IPS-18c (cell line): ENCODE measurements around the gene ZNF483.
A peak's percentile ranks its signal among the peaks of the same experiment; 100 is the strongest.
"Not testable (repeated sequence)": the region's sequence is repeated elsewhere in the genome, so short reads cannot be mapped to it uniquely, and the experiment has no call there.

Experiments
- H3K4me3 ChIP-seq: 2 replicates; pipeline ENCODE4 v1.7.0; 2013; ENCODE audit warnings: low read depth, mild to moderate bottlenecking, low read length, moderate library complexity; ENCODE audit not compliant: insufficient read depth
- H3K9me3 ChIP-seq: one replicate; pipeline ENCODE4 v1.6.1; 2013; ENCODE audit warnings: mild to moderate bottlenecking, low read length, moderate library complexity; ENCODE audit not compliant: control insufficient read depth, insufficient read depth

ZNF483 gene

DNA sequence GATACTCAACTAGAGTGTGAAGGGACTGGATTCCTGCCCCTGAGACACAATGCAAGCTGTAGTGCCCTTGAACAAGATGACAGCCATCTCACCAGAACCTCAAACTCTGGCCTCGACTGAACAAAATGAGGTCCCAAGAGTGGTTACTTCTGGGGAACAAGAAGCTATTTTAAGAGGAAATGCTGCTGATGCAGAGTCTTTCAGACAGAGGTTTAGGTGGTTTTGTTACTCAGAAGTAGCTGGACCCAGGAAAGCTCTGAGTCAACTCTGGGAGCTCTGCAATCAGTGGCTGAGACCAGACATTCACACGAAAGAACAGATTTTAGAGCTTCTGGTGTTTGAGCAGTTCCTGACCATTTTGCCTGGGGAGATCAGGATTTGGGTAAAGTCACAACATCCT lies 2.4 kb downstream of the ZNF483 start:
- peaks cover 2% of the 10 kb centered on the region for H3K9me3 ChIP-seq
- H3K4me3 ChIP-seq: no peak overlapping the region

DNA sequence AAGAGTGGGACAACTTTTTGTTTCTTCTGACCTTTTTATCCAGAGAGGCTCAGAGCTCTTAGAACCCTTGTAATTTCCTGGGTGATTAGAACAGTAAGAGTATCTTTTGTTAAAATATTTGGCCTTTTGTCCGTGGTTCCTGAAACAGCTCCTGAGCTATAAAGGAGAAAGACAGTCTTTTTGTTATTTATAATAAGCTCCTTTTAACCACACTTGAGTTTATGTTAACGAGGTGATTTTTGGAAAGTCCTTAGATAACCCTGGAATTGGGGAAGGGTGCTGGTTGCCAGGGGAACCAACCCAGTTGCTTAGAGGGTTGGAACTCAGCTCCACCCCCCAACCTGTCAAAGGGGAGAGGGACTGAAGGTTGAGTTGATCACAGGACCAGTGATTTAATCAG lies 4.8 kb downstream of the ZNF483 start:
- H3K9me3 ChIP-seq: peaks cover 2% of the 10 kb centered on the region
- H3K4me3 ChIP-seq: no peak overlapping the region

DNA sequence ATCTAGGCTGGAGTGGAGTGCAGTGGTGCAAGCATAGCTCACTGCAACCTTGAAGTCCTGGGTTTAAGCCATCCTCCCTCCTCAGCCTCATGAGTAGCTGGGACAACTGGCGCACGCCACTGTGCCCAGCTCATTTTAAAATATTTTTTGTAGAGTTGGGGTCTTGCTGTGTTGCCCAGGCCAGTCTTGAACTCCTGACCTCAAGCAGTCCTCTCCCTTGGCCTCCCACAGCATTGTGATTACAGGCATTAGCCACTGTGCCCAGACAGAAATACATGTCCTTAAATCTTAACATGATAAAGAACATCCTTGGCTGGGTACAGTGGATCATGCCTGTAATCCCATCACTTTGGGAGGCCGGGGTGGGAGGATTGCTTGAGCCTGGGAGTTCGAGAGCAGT lies 6.7 kb downstream of the ZNF483 start:
- peaks cover 6% of the 10 kb centered on the region for H3K9me3 ChIP-seq

DNA sequence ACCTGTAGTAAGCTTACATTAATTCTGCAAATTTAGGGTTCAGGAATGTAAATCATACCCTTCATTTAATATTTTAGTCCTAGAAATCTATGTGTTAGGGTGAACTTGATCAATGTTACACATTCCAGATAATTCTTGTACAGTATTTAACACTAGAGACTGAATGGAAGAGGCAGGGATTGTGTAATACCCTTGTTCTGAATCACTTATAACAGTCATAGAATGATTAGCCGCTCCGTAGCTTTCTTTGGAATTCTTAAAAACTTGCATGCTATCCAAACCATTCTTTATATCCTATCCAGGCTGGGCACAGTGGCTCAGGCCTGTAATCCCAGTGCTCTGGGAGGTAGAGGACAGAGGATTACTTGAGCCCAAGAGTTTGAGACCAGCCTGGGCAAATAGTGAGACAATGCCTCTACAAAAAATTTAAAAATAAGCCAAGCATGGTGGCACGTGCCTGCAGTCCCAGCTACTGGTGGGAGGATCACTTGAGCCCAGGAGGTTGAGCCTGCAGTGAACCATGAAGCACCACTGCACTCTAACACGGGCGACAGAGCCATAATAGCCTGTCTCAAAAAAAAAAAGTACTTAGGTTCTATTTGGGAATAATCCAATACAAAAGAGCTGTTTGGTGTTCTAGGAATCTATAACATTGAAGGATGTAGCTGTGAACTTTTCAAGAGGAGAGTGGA lies 8.3 kb downstream of the ZNF483 start:
- H3K9me3 ChIP-seq: peaks cover 17% of the 10 kb centered on the region

More for the DNA sequence above, 6.7 kb downstream of the ZNF483 start:
- H3K4me3 ChIP-seq: no peak overlapping the region

GRCh38 chr9:111542497-111543254 lies 17.7 kb downstream of the ZNF483 start:
- no peak overlapping the region; the same call in 1 of the 2 replicates for H3K4me3 ChIP-seq

More for the DNA sequence above, 8.3 kb downstream of the ZNF483 start:
- H3K4me3 ChIP-seq: no peak overlapping the region

GRCh38 chr9:111548623-111549022 lies 23.6 kb downstream of the ZNF483 start:
- H3K4me3 ChIP-seq: no peak overlapping the region
- H3K9me3 ChIP-seq: peaks cover 6% of the 10 kb centered on the region

More at GRCh38 chr9:111542497-111543254, 17.7 kb downstream of the ZNF483 start:
- H3K9me3 ChIP-seq: peaks cover 33% of the 10 kb centered on the region

GRCh38 chr9:111555425-111555824 lies 30.4 kb downstream of the ZNF483 start:
- not testable (repeated sequence) for H3K9me3 ChIP-seq, H3K4me3 ChIP-seq

GRCh38 chr9:111559000-111559610 lies 34.1 kb downstream of the ZNF483 start:
- no peak overlapping the region for H3K4me3 ChIP-seq
- peaks cover 2% of the 10 kb centered on the region for H3K9me3 ChIP-seq

GRCh38 chr9:111561165-111561719 lies 36.3 kb downstream of the ZNF483 start:
- Histone ChIP-seq H3K9me3 (peaks cover 2% of the 10 kb centered on the region), H3K4me3 (no peak overlapping the region)

DNA sequence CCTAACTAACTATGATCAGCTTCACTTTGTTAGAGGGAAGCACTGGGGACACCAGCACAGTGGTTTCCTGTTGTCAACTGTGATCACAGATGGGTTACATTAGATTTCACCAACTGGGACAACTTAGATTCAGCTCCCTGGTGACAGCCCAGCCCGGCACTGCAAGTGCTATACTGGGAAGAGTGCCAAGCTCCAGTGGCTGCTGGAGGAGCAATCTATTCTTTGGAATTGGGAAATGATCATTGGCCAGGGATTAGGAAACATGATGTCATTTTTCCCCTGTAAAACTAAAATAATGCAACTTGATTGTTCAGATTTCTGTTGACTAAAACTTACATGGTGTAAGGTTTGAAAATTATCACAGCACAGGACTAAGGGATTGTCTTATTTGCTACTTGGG lies 41.3 kb downstream of the ZNF483 start:
- H3K9me3 ChIP-seq: peaks cover 10% of the 10 kb centered on the region
- no peak overlapping the region for H3K4me3 ChIP-seq

- not testable (repeated sequence) for H3K4me3 ChIP-seq
- H3K9me3 ChIP-seq: peaks cover 15% of the 10 kb centered on the region
Measured at GRCh38 chr9:111568127-111568526, 43.1 kb downstream of the ZNF483 start.

DNA sequence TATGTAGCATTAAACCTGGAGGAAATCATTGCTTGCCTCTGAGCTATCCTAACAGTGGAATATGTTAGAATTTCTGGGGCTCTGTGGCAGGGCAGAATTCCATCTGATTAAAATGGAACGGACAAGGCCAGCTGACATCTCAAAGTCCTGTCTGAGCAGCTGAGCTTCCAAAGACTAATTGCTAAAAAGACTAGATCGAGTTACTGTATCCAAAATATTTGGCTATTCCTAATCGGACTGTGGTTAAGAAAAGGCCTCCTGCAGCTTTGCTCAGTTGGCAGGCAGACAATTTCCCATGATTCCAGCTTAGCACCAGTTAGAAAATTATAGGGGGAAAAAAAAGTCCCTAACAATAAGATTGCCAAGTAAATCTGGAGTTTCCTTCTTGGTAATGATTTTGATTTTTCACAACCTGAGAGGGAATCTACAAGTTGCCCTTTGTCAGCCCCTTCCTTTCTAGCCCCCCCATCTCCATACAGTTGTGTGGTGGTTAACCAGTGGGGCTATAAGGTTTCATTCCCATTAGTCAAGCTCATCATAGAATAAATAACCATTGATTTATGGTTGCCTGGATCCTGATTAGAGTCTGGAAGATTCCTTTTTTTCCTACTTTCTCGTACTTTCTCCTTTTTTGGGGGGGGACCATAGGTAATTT lies 48.1 kb downstream of the ZNF483 start:
- Histone ChIP-seq H3K9me3 (peaks cover 10% of the 10 kb centered on the region), H3K4me3 (no peak overlapping the region)

DNA sequence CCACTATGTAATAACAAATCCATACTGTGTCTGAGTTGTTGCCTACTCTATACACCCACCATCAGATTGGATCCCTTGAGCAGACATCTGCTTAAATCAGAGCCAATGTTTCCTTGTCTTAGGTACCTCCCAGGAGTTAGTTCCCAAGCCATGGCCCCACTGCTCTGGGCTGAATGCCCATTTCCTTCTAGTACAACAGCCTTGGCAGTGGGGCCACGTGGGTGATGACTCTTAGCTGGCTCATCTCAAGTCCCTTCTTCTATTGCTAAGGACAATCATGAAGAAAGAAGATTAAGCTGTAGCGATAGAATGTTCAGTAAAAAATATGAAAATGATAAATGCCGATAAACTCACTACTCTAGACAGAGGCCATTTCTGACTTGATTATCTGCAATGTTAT lies 57.9 kb downstream of the ZNF483 start:
- Histone ChIP-seq H3K9me3 (no peaks in the 10 kb centered on the region), H3K4me3 (no peak overlapping the region)

DNA sequence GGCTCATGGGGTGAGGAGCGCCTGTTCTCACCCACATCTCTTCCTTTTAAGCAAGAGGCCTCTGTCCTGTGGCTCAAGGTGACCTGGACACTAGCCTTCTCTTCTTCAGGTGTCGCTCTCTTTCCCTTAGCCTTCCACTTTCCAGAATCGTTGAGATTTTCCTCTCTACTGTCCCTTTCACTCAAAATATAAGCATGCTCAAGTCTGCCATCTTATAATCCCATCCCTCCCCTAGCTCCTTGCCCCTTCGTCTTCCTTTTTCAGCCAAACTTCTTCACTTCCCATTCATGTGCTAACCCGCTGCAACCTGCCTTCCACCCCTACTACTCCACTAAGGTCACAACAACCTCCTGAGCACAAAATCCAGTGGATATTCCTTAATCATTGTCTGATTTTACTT lies 61.4 kb downstream of the ZNF483 start:
- Histone ChIP-seq H3K4me3 (no peak overlapping the region), H3K9me3 (peaks cover 2% of the 10 kb centered on the region)

- no peak overlapping the region for H3K4me3 ChIP-seq
- peaks cover 2% of the 10 kb centered on the region for H3K9me3 ChIP-seq
Measured at GRCh38 chr9:111588846-111589245, 63.9 kb downstream of the ZNF483 start.

DNA sequence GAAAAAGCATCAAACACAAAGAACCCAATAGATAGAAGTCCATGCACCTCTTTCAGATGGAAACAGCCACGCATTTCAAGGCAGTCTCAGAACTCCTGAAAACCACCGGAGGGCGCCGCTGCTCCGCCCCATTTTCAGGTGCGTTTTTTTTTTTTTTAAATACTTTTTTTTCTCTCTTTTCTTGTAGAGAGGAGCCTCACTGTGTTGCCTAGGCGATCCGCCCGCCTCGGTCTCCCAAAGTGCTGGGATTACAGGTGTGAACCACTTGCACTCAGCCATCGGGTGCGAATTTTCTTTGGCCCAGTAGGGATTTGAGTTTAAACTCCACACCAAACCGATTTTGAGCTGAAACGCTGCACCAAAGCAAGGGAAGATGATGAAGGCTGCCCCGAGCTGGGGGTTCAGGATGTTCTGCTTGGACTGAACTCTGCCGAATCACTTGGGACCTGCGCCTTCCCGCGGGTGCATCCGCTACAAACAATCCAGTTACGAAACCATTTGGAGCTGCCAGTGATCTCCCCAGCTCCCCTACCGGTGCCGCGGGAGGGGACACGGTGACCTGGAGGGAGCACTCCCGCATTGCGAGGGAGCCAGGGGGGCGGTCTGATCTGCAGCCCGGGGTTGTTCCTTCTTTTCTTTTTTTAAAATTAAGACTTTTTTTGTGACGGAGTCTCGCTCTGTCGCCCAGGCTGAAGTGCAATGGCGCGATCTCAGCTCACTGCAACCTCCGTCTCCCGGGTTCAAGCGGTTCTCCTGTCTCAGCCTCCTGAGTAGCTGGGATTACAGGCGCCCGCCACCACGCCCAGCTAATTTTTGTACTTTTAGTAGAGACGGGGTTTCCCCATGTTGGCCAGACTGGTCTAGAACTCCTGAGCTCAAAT lies 73.1 kb downstream of the ZNF483 start:
- H3K4me3 ChIP-seq: peak overlapping the region; percentile 77
- H3K9me3 ChIP-seq: no peaks in the 10 kb centered on the region
